Peyer's patch (tissue), 4 donors: ENCODE data around the gene DNHD1.

Experiments used
- CTCF ChIP-seq, 6 experiments: fragments of 450-650 bp in 4 of 6; fragments of 200-600 bp in 2 of 6; sonication (generic) in 1 of 6; IDR thresholded peaks; one replicate each; pipeline ENCODE4 v1.5.1; 2017 to 2019; ENCODE audit warnings: antibody characterized with exemption in 6 of 6, mild to moderate bottlenecking in 3 of 6, moderate library complexity in 1 of 6
- POLR2A ChIP-seq, 2 donors: fragments of 450-650 bp; IDR thresholded peaks; one replicate each; pipeline ENCODE4 v1.5.1; 2017; ENCODE audit warnings: antibody characterized with exemption in 2 of 2, mild to moderate bottlenecking in 2 of 2, moderate library complexity in 2 of 2

- TF ChIP-seq CTCF (IDR thresholded peaks at IDR 0.05) (no peak), POLR2A (IDR thresholded peaks at IDR 0.05) (no peak)
Measured at GRCh38 chr11:6567371-6567745, 70.3 kb downstream of the DNHD1 start.
